Retinal pigment epithelial cell (primary cell): ENCODE results near the gene MBD2.
A peak's percentile ranks its signal among the peaks of the same experiment; 100 is the strongest.
"Not testable (repeated sequence)": the region's sequence is repeated elsewhere in the genome, so short reads cannot be mapped to it uniquely, and the experiment has no call there.

Experiments
- DNase-seq: peaks from one replicate; pipeline ENCODE4 v3.0.0-alpha.2; 2010; ENCODE audit warnings: low read depth
- H3K4me3 ChIP-seq: 2 replicates; pipeline ENCODE4 v1.5.1; 2011; ENCODE audit warnings: mild to moderate bottlenecking, low read length, control low read depth, moderate library complexity
- TF ChIP-seq, protein P1 (sequence below): conservative IDR thresholded peaks from 2 replicates; pipeline ENCODE4 v1.5.1; 2011; ENCODE audit warnings: low read depth, low read length, control low read depth, inconsistent platforms

Gene MBD2

DNA sequence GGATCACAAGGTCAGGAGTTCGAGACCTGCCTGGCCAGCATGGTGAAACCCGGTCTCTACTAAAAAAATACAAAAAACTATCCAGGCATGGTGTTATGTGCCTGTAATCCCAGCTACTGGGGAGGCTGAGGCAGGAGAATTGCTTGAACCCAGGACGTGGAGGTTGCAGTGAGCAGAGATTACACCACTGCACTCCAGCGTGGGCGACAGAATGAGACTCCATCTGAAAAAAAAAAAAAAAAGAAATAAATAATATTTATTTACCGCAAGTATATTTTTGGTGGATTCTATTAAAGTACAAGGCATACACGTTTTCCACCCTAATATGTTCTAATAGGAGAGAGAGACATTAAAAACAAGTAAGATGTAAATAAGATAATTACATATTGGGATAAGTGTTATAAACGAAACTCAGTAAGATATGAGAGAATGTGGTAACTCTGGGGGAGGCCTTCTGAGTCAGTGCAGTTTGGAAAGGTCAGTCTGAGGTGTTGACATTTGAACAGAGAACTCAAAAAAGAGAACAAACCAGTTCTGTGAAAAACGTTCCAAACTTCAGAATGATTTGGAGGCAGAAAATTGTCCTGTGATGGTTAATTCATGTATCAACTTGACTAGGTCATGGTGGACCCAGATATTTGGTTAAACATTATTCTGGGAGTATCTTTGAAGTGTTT, 36.1 kb upstream of the MBD2 start:
- H3K4me3 ChIP-seq, result no peak overlapping the region
- TF ChIP-seq, protein P1, sequence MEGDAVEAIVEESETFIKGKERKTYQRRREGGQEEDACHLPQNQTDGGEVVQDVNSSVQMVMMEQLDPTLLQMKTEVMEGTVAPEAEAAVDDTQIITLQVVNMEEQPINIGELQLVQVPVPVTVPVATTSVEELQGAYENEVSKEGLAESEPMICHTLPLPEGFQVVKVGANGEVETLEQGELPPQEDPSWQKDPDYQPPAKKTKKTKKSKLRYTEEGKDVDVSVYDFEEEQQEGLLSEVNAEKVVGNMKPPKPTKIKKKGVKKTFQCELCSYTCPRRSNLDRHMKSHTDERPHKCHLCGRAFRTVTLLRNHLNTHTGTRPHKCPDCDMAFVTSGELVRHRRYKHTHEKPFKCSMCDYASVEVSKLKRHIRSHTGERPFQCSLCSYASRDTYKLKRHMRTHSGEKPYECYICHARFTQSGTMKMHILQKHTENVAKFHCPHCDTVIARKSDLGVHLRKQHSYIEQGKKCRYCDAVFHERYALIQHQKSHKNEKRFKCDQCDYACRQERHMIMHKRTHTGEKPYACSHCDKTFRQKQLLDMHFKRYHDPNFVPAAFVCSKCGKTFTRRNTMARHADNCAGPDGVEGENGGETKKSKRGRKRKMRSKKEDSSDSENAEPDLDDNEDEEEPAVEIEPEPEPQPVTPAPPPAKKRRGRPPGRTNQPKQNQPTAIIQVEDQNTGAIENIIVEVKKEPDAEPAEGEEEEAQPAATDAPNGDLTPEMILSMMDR, result no peak
- no peak for DNase-seq

DNA sequence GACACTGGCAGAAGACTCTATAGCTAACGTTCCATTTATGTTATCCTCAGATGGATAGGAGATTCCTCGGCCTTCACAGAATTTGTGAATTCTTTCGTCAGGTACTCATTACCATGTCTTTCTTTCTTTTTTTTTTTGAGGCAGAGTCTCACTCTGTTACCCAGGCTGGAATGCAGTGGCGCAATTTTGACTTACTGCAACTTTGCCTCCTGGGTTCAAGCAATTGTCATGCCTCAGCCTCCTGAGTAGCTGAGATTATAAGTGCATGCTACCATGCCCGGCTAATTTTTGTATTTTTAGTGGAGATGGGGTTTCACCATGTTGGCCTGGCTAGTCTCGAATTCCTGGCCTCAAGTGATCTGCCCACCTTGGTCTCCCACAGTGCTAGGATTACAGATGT, 33.3 kb upstream of the MBD2 start:
- DNase-seq, H3K4me3 ChIP-seq: not testable (repeated sequence)

DNA sequence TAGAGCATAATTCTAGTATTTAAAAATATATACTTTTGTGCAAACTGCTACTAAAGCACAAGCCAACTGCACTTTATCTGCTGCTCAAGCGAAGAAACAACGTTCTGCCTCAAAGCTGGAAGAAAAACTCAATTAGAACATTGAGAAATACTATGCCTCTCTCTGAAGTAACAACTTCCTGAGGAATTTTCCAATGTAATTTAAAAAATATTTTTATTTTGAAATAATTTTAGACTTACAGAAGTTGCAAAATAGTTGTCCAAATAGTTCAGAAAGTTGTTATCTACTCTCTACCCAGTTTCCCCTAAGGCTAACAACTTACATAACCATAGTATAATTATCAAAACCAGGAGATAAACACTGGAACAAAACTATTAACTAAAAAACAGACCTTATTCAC, 32.5 kb upstream of the MBD2 start:
- TF ChIP-seq, protein P1, result no peak
- H3K4me3 ChIP-seq, result no peak overlapping the region
- DNase-seq, result no peak

DNA sequence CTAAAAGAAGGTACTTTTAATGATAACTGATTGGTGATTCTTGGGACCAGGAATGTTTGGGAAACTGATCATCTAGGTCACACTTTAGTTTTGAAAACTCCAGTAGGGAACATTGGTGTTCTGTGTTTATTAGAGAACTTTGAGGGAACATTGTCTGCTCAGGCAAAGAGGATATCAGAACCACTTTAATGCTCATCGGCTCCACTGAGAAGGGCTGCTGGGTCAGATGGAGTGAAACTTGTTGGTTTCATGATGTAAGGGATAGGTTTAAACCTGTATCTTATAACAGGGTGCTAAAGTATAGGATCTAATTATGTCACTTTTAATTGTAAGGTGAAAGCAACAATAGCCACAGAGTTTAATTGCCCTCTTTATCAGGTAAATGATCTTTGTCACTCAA, 30.7 kb upstream of the MBD2 start:
- TF ChIP-seq, protein P1, result no peak
- DNase-seq, result no peak
- no peak overlapping the region for H3K4me3 ChIP-seq

DNA sequence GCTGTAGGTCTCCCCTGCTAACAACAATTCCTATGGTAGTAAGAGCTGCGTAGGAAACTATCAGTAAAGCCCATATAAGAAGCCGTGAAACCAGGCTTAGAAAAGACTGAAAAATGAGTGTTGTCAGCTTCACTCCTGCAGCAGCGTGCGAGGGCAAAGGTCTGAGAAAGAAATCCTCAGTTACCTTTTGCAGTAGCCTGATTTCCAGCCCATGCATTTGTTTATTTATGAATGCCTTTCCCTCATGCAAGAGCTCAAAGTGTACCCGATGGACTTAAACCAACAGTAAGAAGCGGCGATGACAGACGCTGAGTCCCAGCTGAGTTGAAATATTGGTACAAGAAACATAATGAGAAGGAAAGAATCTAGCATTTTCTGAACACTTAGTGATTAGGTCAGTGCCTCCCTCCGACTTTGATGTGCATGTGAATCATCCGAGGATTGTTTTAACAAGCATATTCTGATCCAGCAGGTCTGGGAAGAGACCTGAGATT, 29.8 kb upstream of the MBD2 start:
- no peak for DNase-seq
- TF ChIP-seq, protein P1, result no peak
- peak overlapping the region; percentile 2 for H3K4me3 ChIP-seq

DNA sequence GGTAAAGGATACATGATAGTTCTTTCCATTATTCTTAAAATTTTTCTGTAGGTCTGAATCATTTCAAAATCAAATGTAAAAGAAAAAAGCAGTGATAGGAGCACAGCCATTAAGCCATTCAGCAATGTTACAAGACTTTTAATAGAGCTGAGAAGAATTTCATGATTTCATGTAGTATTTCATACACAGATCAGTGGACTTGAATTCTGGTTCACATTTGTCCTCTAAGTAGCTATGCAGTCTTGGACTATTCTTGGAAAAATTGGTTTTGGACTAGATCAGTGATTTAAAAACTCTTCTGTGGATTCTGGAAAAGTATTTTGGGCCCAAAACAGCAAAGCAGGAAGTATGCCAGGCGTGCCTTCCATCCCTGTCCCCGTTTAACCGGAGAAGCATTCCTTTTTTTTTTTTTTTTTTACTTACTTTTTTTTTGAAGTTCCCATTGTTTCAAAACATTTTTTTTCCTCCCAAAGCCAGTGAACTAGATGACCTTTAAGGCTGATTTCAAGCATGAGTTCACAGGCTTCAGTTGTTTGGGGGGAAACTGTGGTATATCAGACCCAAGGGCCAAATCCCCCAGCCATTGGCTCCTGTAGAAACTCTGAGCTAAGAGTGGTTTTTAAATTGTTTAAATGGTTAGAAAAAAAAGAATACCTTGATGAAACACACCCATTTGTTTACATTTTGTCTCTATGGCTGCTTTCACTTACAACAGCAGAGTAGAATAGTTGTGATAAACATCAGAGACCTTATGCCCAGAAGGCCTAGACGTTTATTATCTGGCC, 27.3 kb upstream of the MBD2 start:
- DNase-seq, result no peak
- no peak overlapping the region for H3K4me3 ChIP-seq
- TF ChIP-seq, protein P1, result no peak

DNA sequence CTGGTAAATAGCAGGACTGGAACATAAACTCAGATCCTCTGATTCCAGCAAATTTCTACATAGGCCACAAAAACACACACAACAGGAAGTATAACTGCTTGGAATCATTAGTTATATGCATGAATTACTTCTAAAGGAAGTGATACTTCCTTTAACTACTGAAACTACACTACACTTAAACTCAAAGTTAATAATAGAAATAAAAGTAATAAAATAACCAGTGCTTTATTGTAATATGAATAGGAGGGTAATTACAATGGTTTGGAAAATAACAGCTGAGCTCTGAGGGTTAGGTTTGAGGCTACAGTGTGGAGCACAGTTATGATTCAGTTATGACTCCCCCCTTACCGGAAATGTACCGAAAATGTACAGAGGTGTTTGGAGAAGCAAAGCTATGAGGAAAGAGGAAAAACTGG, 26.4 kb upstream of the MBD2 start:
- no peak for DNase-seq
- no peak overlapping the region for H3K4me3 ChIP-seq
- TF ChIP-seq, protein P1, result no peak
